ENCODE data around the gene OR2V2.
"Not testable (repeated sequence)": the region's sequence is repeated elsewhere in the genome, so short reads cannot be mapped to it uniquely, and the experiment has no call there.

OR2V2 gene

GRCh38 chr5:181161534-181162175 lies 14.3 kb downstream of the OR2V2 start:
- peaks cover 15% of the 10 kb centered on the region for H3K27me3 ChIP-seq (ENCODE audit: insufficient read depth, low read length)
- H3K4me1 ChIP-seq (ENCODE audit: control insufficient read depth, insufficient read depth, low read length, unreplicated experiment) = peaks cover 11% of the 10 kb centered on the region
- peak overlapping the region; percentile 86 for H3K27ac ChIP-seq (ENCODE audit: low read depth, low read length)
- H2AFZ ChIP-seq (ENCODE audit: low read length, unreplicated experiment) = peak overlapping the region; percentile 99
- peak overlapping the region; percentile 75 for H3K4me3 ChIP-seq (ENCODE audit: low read depth, low read length)
- H3K36me3 ChIP-seq (ENCODE audit: insufficient read depth, low read length) = no peaks in the 10 kb centered on the region
- no peaks in the 10 kb centered on the region for H3K79me2 ChIP-seq (ENCODE audit: control insufficient read depth, insufficient read depth, low read length, unreplicated experiment)

DNA sequence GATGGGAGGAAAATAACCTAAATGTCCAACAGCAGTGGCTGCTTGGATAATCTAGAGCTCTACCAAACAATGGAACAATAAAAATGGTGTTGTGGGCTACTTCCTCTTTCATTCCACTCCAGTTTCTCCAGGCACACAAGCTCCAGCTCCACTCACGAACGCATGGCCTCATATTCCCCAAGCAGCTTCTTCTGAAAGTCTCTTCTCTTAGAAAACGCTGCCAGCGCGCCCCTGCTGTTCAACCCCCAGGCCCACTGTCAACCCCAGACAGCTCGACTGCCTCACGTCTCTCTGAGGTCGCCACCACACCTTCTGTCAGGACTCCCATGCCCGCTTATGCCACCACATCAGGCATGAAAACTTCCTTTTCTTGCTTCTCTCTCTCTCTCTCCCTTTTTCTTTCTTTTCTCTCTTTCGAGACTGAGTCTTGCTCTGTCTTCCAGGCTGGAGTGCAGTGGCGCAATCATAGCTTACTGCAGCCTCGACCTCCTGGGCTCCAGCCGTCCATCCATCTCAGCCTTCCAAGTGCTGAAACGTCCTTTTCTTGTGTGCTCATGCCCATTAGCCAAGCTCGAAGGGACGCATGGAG lies 16.2 kb downstream of the OR2V2 start:
- H3K27ac ChIP-seq (ENCODE audit: low read depth, low read length) = no peak overlapping the region

DNA sequence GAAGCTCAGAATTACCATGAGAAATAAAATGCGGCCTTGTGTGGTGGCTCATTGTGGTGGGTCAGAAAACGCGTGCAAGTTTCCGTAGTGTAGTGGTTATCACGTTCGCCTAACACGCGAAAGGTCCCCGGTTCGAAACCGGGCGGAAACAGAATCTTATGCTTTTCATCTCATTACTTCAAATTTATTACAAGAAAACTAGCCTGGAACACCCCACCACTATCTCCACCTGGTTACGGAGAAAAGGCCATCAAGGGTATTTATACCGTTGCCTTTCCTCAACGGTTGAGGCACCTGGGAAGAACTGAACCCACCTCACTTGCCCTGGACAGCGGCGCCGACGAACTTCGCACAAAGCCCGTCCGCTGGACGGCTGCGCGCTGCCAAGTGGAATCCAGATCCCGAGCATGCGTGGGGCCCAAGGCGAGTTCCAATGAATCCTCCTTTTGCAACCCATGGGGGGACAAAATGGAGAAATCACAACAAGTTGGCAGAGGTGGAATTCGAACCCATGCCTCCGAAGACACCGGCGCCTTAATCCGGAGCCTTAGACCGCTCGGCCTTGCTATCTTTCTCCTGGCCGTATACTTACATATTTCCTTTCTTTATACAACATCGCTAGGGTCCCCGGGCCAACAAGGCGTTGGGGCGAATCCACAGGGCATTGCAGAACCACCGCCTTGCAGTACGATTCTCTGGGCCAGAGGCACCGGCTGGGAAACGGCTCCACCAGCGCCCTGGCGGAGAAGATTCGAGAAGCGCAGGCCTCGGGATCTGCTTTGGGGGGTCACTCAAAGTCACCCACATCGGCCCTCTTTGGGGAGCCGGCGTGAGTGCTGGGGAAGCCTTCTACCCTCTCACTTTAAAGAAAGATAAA lies 16.9 kb downstream of the OR2V2 start:
- Histone ChIP-seq H3K27ac (ENCODE audit: low read depth, low read length) (no peak overlapping the region), H3K79me2 (ENCODE audit: control insufficient read depth, insufficient read depth, low read length, unreplicated experiment) (no peaks in the 10 kb centered on the region), H3K27me3 (ENCODE audit: insufficient read depth, low read length) (peaks cover 3% of the 10 kb centered on the region; the same call in 1 of the 2 replicates), H3K4me1 (ENCODE audit: control insufficient read depth, insufficient read depth, low read length, unreplicated experiment) (peaks cover 11% of the 10 kb centered on the region), H3K36me3 (ENCODE audit: insufficient read depth, low read length) (no peaks in the 10 kb centered on the region), H2AFZ (ENCODE audit: low read length, unreplicated experiment) (no peak overlapping the region), H3K4me3 (ENCODE audit: low read depth, low read length) (no peak overlapping the region; the same call in 1 of the 2 replicates)

More for the DNA sequence above, 16.2 kb downstream of the OR2V2 start:
- peaks cover 11% of the 10 kb centered on the region for H3K4me1 ChIP-seq (ENCODE audit: control insufficient read depth, insufficient read depth, low read length, unreplicated experiment)
- peaks cover 2% of the 10 kb centered on the region; the same call in 1 of the 2 replicates for H3K27me3 ChIP-seq (ENCODE audit: insufficient read depth, low read length)
- no peaks in the 10 kb centered on the region for H3K36me3 ChIP-seq (ENCODE audit: insufficient read depth, low read length)
- no peak overlapping the region for H2AFZ ChIP-seq (ENCODE audit: low read length, unreplicated experiment)
- no peak overlapping the region for H3K4me3 ChIP-seq (ENCODE audit: low read depth, low read length)
- no peaks in the 10 kb centered on the region for H3K79me2 ChIP-seq (ENCODE audit: control insufficient read depth, insufficient read depth, low read length, unreplicated experiment)

DNA sequence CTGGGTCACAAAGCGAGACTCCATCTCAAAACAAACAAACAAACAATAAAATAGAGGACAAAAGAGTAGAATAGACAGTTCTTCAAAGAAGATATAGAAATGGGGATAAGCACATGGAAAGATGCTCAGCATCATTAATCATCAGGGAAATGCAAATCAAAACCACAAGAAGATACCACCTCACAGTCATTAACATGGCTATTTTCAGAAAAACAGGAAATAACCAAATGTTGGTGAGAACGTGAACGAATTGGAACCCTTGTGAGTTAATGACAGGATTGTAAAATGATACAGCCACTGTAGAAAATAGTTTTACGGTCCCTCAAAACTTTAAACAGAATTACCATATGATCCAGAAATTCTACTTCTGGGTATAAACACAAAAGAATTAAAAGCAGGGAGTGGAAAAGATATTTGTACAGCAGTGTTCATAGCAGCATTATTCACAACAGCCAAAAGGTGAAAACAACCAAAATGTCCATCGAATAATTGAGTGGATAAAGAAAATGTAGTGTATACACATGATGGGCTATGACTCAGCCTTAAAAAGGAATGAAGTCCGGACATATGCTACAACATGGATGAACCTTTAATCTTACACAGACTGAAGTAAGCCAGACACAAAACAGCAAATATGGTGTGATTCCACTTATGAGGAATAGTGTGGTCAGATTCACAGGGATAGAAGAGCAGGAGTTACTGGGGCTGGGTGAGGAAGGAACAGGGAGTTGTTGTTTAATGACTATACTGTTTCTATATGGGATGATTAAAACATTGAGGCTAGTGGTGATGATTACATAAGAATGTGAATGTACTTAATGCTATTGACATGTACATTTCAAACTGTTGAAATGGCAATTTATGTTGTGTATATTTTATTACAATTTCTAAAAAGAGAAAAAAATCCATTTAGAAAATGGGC lies 19.7 kb downstream of the OR2V2 start:
- Histone ChIP-seq H3K4me1 (ENCODE audit: control insufficient read depth, insufficient read depth, low read length, unreplicated experiment) (peaks cover 15% of the 10 kb centered on the region), H3K79me2 (ENCODE audit: control insufficient read depth, insufficient read depth, low read length, unreplicated experiment) (no peaks in the 10 kb centered on the region), H3K27me3 (ENCODE audit: insufficient read depth, low read length) (peaks cover 7% of the 10 kb centered on the region; the same call in 1 of the 2 replicates), H3K36me3 (ENCODE audit: insufficient read depth, low read length) (no peaks in the 10 kb centered on the region), H3K4me3 (ENCODE audit: low read depth, low read length) (no peak overlapping the region), H3K27ac (ENCODE audit: low read depth, low read length) (no peak overlapping the region), H2AFZ (ENCODE audit: low read length, unreplicated experiment) (no peak overlapping the region)

GRCh38 chr5:181167814-181168488 lies 20.6 kb downstream of the OR2V2 start:
- H3K27me3 ChIP-seq (ENCODE audit: insufficient read depth, low read length) = peaks cover 12% of the 10 kb centered on the region; the same call in 1 of the 2 replicates
- H2AFZ ChIP-seq (ENCODE audit: low read length, unreplicated experiment) = no peak overlapping the region
- no peak overlapping the region for H3K27ac ChIP-seq (ENCODE audit: low read depth, low read length)
- no peak overlapping the region for H3K4me3 ChIP-seq (ENCODE audit: low read depth, low read length)
- no peaks in the 10 kb centered on the region for H3K36me3 ChIP-seq (ENCODE audit: insufficient read depth, low read length)
- no peaks in the 10 kb centered on the region for H3K79me2 ChIP-seq (ENCODE audit: control insufficient read depth, insufficient read depth, low read length, unreplicated experiment)
- H3K4me1 ChIP-seq (ENCODE audit: control insufficient read depth, insufficient read depth, low read length, unreplicated experiment) = peaks cover 15% of the 10 kb centered on the region

- Histone ChIP-seq H3K79me2 (ENCODE audit: control insufficient read depth, insufficient read depth, low read length, unreplicated experiment) (no peaks in the 10 kb centered on the region), H3K27me3 (ENCODE audit: insufficient read depth, low read length) (peaks cover 12% of the 10 kb centered on the region; the same call in 1 of the 2 replicates), H2AFZ (ENCODE audit: low read length, unreplicated experiment) (no peak overlapping the region), H3K36me3 (ENCODE audit: insufficient read depth, low read length) (no peaks in the 10 kb centered on the region), H3K4me1 (ENCODE audit: control insufficient read depth, insufficient read depth, low read length, unreplicated experiment) (peaks cover 15% of the 10 kb centered on the region), H3K4me3 (ENCODE audit: low read depth, low read length) (0 out of 2 replicates have a peak overlapping the region, but pooled peaks have one; percentile 20), H3K27ac (ENCODE audit: low read depth, low read length) (no peak overlapping the region)
Observed at GRCh38 chr5:181168595-181169118, 21.3 kb downstream of the OR2V2 start.

DNA sequence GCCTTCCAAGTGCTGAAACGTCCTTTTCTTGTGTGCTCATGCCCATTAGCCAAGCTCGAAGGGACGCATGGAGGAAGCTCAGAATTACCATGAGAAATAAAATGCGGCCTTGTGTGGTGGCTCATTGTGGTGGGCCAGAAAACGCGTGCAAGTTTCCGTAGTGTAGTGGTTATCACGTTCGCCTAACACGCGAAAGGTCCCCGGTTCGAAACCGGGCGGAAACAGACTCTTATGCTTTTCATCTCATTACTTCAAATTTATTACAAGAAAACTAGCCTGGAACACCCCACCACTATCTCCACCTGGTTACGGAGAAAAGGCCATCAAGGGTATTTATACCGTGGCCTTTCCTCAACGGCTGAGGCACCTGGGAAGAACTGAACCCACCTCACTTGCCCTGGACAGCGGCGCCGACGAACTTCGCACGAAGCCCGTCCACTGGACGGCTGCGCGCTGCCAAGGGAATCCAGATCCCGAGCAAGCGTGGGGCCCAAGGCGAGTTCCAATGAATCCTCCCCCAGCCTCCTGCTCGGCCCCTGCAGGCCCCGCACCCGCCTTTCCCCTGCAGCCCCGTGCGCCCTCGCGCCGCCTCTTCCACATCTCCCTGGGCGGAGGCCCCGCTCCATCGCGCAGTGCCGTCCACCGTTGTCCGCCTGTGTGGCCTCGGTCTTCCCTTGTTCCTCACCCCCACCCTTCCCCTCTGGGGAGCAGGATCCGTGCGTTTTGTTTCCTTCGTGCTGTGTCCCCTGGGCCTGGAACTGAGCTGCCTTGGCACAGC lies 22.3 kb downstream of the OR2V2 start:
- not testable (repeated sequence) for H3K79me2 ChIP-seq (ENCODE audit: control insufficient read depth, insufficient read depth, low read length, unreplicated experiment); H3K27ac ChIP-seq (ENCODE audit: low read depth, low read length); H3K36me3 ChIP-seq (ENCODE audit: insufficient read depth, low read length)
- peak overlapping the region; percentile 66 for H3K4me3 ChIP-seq (ENCODE audit: low read depth, low read length)
- peaks cover 15% of the 10 kb centered on the region for H3K4me1 ChIP-seq (ENCODE audit: control insufficient read depth, insufficient read depth, low read length, unreplicated experiment)
- H3K27me3 ChIP-seq (ENCODE audit: insufficient read depth, low read length) = peaks cover 12% of the 10 kb centered on the region; the same call in 1 of the 2 replicates
- peak overlapping the region; percentile 56 for H2AFZ ChIP-seq (ENCODE audit: low read length, unreplicated experiment)

GRCh38 chr5:181170237-181170825 lies 22.9 kb downstream of the OR2V2 start:
- H3K27ac ChIP-seq (ENCODE audit: low read depth, low read length) = no peak overlapping the region
- peak overlapping the region; percentile 56 for H2AFZ ChIP-seq (ENCODE audit: low read length, unreplicated experiment)
- H3K4me3 ChIP-seq (ENCODE audit: low read depth, low read length) = peak overlapping the region; percentile 66

More at GRCh38 chr5:181170237-181170825, 22.9 kb downstream of the OR2V2 start:
- Histone ChIP-seq H3K4me1 (ENCODE audit: control insufficient read depth, insufficient read depth, low read length, unreplicated experiment) (peaks cover 15% of the 10 kb centered on the region), H3K27me3 (ENCODE audit: insufficient read depth, low read length) (peaks cover 12% of the 10 kb centered on the region; the same call in 1 of the 2 replicates), H3K79me2 (ENCODE audit: control insufficient read depth, insufficient read depth, low read length, unreplicated experiment) (no peaks in the 10 kb centered on the region), H3K36me3 (ENCODE audit: insufficient read depth, low read length) (no peaks in the 10 kb centered on the region)
